H1 (cell line): ENCODE results near the gene NFIA. TPM values are rescaled to one million over a fixed set of nuclear protein-coding genes. Genes with fewer than 3 reads are reported as not detected.

Experiments used
- CTCF ChIA-PET: fragments of 300-600 bp; sonication (Branson Sonifier 250); formaldehyde crosslinking; loops from one replicate; lab custom pipeline; 2021; ENCODE audit not compliant: partially characterized antibody; lab: Charles Lee
- POLR2A ChIA-PET: fragments of 300-600 bp; sonication (Branson Sonifier 250); formaldehyde crosslinking; loops from one replicate; lab custom pipeline; 2021; ENCODE audit warnings: inconsistent platforms; ENCODE audit not compliant: partially characterized antibody; lab: Charles Lee
- DNase-seq, 2 experiments: peaks; one replicate each; pipeline versions ENCODE4 v3.0.0 to v3.0.0-alpha.2; 2010 to 2022; ENCODE audit warnings: low spot score in 2 of 2, low read depth in 1 of 2, mixed read lengths in 1 of 2
- FAIRE-seq: peaks from 2 replicates; lab custom pipeline; 2011; peaks lifted over from hg19 to GRCh38; lab: Jason Lieb, UNC
- H2AFZ ChIP-seq: 2 replicates; pipeline ENCODE4 v1.8.1; 2012; ENCODE audit warnings: low read length, inconsistent platforms
- H2AK5ac ChIP-seq: 2 replicates; pipeline ENCODE4 v1.6.1; 2013; ENCODE audit warnings: low read depth, low read length
- H2BK120ac ChIP-seq: replicated peaks from 2 replicates; pipeline ENCODE3; 2013; ENCODE audit warnings: low read depth, low read length, inconsistent platforms
- H2BK12ac ChIP-seq: 2 replicates; pipeline ENCODE4 v1.6.1; 2013; ENCODE audit warnings: low read depth, low read length
- H2BK15ac ChIP-seq: 2 replicates; pipeline ENCODE4 v1.6.1; 2013; ENCODE audit warnings: low read length
- H2BK20ac ChIP-seq: 2 replicates; pipeline ENCODE4 v1.6.1; 2013; ENCODE audit warnings: low read length
- H2BK5ac ChIP-seq: 2 replicates; pipeline ENCODE4 v1.6.1; 2013; ENCODE audit warnings: low read depth, low read length
- H3K14ac ChIP-seq: 2 replicates; pipeline ENCODE4 v1.6.1; 2013; ENCODE audit warnings: inconsistent platforms; ENCODE audit not compliant: insufficient read length
- H3K18ac ChIP-seq: 2 replicates; pipeline ENCODE4 v1.6.1; 2013; ENCODE audit warnings: low read length; ENCODE audit errors: extremely low read depth
- H3K23ac ChIP-seq: 2 replicates; pipeline ENCODE4 v1.6.1; 2013; ENCODE audit warnings: inconsistent platforms; ENCODE audit not compliant: insufficient read length
- H3K23me2 ChIP-seq: 2 replicates; pipeline ENCODE4 v1.6.1; 2013; ENCODE audit warnings: low read depth, low read length
- H3K27ac ChIP-seq: 2 replicates; pipeline ENCODE4 v1.6.1; 2011; ENCODE audit warnings: low read depth, low read length, inconsistent platforms
- H3K27me3 ChIP-seq, 4 experiments: replicated peaks in 1 of 4; 1 replicate in 1 of 4; 2 replicates in 3 of 4; pipeline versions ENCODE4 v1.6.1 to v1.8.1; 2011 to 2013; ENCODE audit warnings: low read length in 3 of 4, mild to moderate bottlenecking in 3 of 4, inconsistent platforms in 2 of 4, mixed read lengths in 2 of 4, moderate library complexity in 1 of 4; ENCODE audit not compliant: control insufficient read depth in 3 of 4, insufficient read depth in 3 of 4; ENCODE audit errors: extremely low read depth in 1 of 4
- H3K36me3 ChIP-seq, 4 experiments: 2 replicates each; pipeline versions ENCODE4 v1.6.1 to v1.8.1; 2011 to 2013; ENCODE audit warnings: mild to moderate bottlenecking in 4 of 4, low read length in 3 of 4, moderate library complexity in 2 of 4, control low read depth in 1 of 4, inconsistent platforms in 1 of 4; ENCODE audit not compliant: insufficient read depth in 4 of 4, control insufficient read depth in 2 of 4
- H3K4ac ChIP-seq: replicated peaks from 2 replicates; pipeline ENCODE3; 2013; ENCODE audit warnings: low read length, low read depth, mixed read lengths, inconsistent platforms; ENCODE audit not compliant: insufficient read length
- H3K4me1 ChIP-seq, 4 experiments: replicated peaks in 1 of 4; 1 replicate in 1 of 4; 2 replicates in 3 of 4; pipeline versions ENCODE4 v1.6.1 to v1.8.1; 2011 to 2013; ENCODE audit warnings: low read length in 3 of 4, inconsistent platforms in 2 of 4, mixed read lengths in 1 of 4; ENCODE audit not compliant: insufficient read depth in 4 of 4, control insufficient read depth in 3 of 4
- H3K4me2 ChIP-seq, 2 experiments: 2 replicates each; pipeline versions ENCODE4 v1.6.1 to v1.8.1; 2011 to 2013; ENCODE audit warnings: low read depth in 2 of 2, low read length in 2 of 2, control low read depth in 1 of 2, inconsistent platforms in 1 of 2, mild to moderate bottlenecking in 1 of 2; ENCODE audit not compliant: insufficient read depth in 1 of 2
- H3K4me3 ChIP-seq, 4 experiments: fragments of 200-600, 300-600 bp in 1 of 4; sonication (generic), shearing (Covaris generic), sonication (Bioruptor Twin) in 1 of 4; 2 replicates each; pipeline versions ENCODE4 v1.5.1 to v1.8.1; 2011 to 2016; ENCODE audit warnings: low read length in 4 of 4, low read depth in 3 of 4, control low read depth in 2 of 4, inconsistent platforms in 2 of 4, mild to moderate bottlenecking in 2 of 4, mixed read lengths in 1 of 4, moderate library complexity in 1 of 4; ENCODE audit not compliant: insufficient read depth in 2 of 4; ENCODE audit errors: extremely low read depth in 1 of 4
- H3K56ac ChIP-seq: replicated peaks from 2 replicates; pipeline ENCODE3; 2013; ENCODE audit warnings: low read depth, mild to moderate bottlenecking, mixed read lengths, low read length, inconsistent platforms; ENCODE audit not compliant: insufficient read length
- H3K79me1 ChIP-seq: 2 replicates; pipeline ENCODE4 v1.6.1; 2013; ENCODE audit warnings: low read depth, low read length, control low read depth
- H3K79me2 ChIP-seq, 2 experiments: 2 replicates each; pipeline versions ENCODE4 v1.6.1 to v1.8.1; 2012 to 2013; ENCODE audit warnings: low read length in 2 of 2, mild to moderate bottlenecking in 2 of 2, inconsistent platforms in 1 of 2; ENCODE audit not compliant: insufficient read depth in 2 of 2, control insufficient read depth in 1 of 2
- H3K9ac ChIP-seq, 4 experiments: replicated peaks in 1 of 4; 1 replicate in 1 of 4; 2 replicates in 3 of 4; pipeline versions ENCODE4 v1.6.1 to v1.8.1; 2011 to 2013; ENCODE audit warnings: low read depth in 3 of 4, low read length in 3 of 4, control low read depth in 2 of 4, mild to moderate bottlenecking in 2 of 4, moderate library complexity in 2 of 4, inconsistent platforms in 1 of 4; ENCODE audit errors: extremely low read depth in 1 of 4
- H3K9me3 ChIP-seq, 2 experiments: 2 replicates each; pipeline versions ENCODE4 v1.6.1 to v1.8.1; 2012 to 2013; ENCODE audit warnings: mild to moderate bottlenecking in 2 of 2, moderate library complexity in 2 of 2, control low read depth in 1 of 2, inconsistent platforms in 1 of 2, low read depth in 1 of 2, low read length in 1 of 2, mixed read lengths in 1 of 2; ENCODE audit not compliant: insufficient read depth in 2 of 2
- H4K20me1 ChIP-seq, 2 experiments: replicated peaks in 1 of 2; 2 replicates each; pipeline versions ENCODE3 to v1.8.1; 2011 to 2013; ENCODE audit warnings: inconsistent platforms in 2 of 2, low read length in 2 of 2, mild to moderate bottlenecking in 1 of 2; ENCODE audit not compliant: insufficient read depth in 2 of 2, control insufficient read depth in 1 of 2
- H4K5ac ChIP-seq: 2 replicates; pipeline ENCODE4 v1.6.1; 2013; ENCODE audit warnings: low read length, low read depth, mixed read lengths, inconsistent platforms; ENCODE audit not compliant: insufficient read length
- H4K8ac ChIP-seq: 2 replicates; pipeline ENCODE4 v1.8.0; 2013; ENCODE audit warnings: mild to moderate bottlenecking, moderate library complexity, low read length, inconsistent platforms; ENCODE audit not compliant: insufficient read depth; ENCODE audit errors: extremely low read depth
- H4K91ac ChIP-seq: replicated peaks from 2 replicates; pipeline ENCODE3; 2013; ENCODE audit warnings: low read length, mixed read lengths, inconsistent platforms; ENCODE audit not compliant: insufficient read length
- BRCA1 ChIP-seq: IDR thresholded peaks from 2 replicates; pipeline ENCODE4 v1.6.1; 2012; ENCODE audit warnings: low read depth, low read length, improper control_type of control experiment
- CBX8 ChIP-seq: fragments of 300-800, 300-1000 bp; sonication (generic); IDR thresholded peaks from 2 replicates; pipeline ENCODE4 v1.7.1; 2016; ENCODE audit warnings: low read depth, low read length, borderline replicate concordance
- EP300 ChIP-seq, 2 experiments: IDR thresholded peaks; 1 replicate in 1 of 2; 2 replicates in 1 of 2; pipeline ENCODE4 v1.6.1; 2011 to 2012; ENCODE audit warnings: low read depth in 2 of 2, low read length in 2 of 2, mild to moderate bottlenecking in 2 of 2, borderline replicate concordance in 1 of 2, inconsistent platforms in 1 of 2, moderate library complexity in 1 of 2
- GABPA ChIP-seq: IDR thresholded peaks from 2 replicates; pipeline ENCODE4 v1.6.1; 2011; ENCODE audit warnings: mild to moderate bottlenecking, low read length, moderate library complexity, borderline replicate concordance; ENCODE audit not compliant: insufficient read depth
- JUND ChIP-seq: IDR thresholded peaks from 2 replicates; pipeline ENCODE4 v1.6.1; 2011; ENCODE audit warnings: mild to moderate bottlenecking, improper control_type of control experiment, low read length
- KDM1A ChIP-seq: fragments of 200-600, 300-600 bp; sonication (generic); IDR thresholded peaks from 2 replicates; pipeline ENCODE4 v1.7.1; 2016; ENCODE audit warnings: mild to moderate bottlenecking, low read length, borderline replicate concordance
- POLR2AphosphoS5 ChIP-seq: IDR thresholded peaks from 2 replicates; pipeline ENCODE4 v1.6.1; 2011; ENCODE audit warnings: low read depth, low read length
- RAD21 ChIP-seq, 2 experiments: IDR thresholded peaks in 1 of 2; conservative IDR thresholded peaks in 1 of 2; 2 replicates each; pipeline ENCODE4 v1.6.1; 2011; ENCODE audit warnings: low read depth in 2 of 2, low read length in 2 of 2, improper control_type of control experiment in 1 of 2, inconsistent platforms in 1 of 2, mild to moderate bottlenecking in 1 of 2, moderate library complexity in 1 of 2
- SP2 ChIP-seq: IDR thresholded peaks from 2 replicates; pipeline ENCODE4 v1.6.1; 2012; ENCODE audit warnings: mild to moderate bottlenecking, low read length, inconsistent platforms
- TBP ChIP-seq: IDR thresholded peaks from 2 replicates; pipeline ENCODE4 v1.6.1; 2011; ENCODE audit warnings: low read depth, low read length, improper control_type of control experiment
- WGBS, 2 experiments: shearing (Covaris generic) in 1 of 2; methylation state at CpG; one replicate each; pipeline versions ENCODE4 v1.1.6 to v1.1.7; 2013 to 2015; ENCODE audit warnings: low lambda C conversion rate in 2 of 2, mixed read lengths in 2 of 2, inconsistent platforms in 1 of 2, low coverage in 1 of 2, missing lambda C conversion rate in 1 of 2; ENCODE audit not compliant: insufficient replicate concordance in 2 of 2, insufficient coverage in 1 of 2, insufficient read length in 1 of 2; ENCODE audit errors: extremely low coverage in 1 of 2, missing lambda C conversion rate in 1 of 2; 5-methylcytosine and 5-hydroxymethylcytosine counted together
- polyA plus RNA-seq, 7 experiments: library from polyadenylated mRNA; depleted of rRNA in 3 of 7; stranded (reverse) in 5 of 7; unstranded in 2 of 7; fragments of >200 nt in 5 of 7; fragments of 200-250 nt in 2 of 7; gene quantifications; 1 replicate in 5 of 7; 2 replicates in 1 of 7; 4 replicates in 1 of 7; pipeline versions ENCODE4 v1.2.1 to v1.2.3, GENCODE V29; 2011 to 2013; ENCODE audit warnings: missing spikeins in 2 of 7, mixed read lengths in 2 of 7
- total RNA-seq: library from RNA; stranded (reverse); fragmentation: NEBNext Ultra II Directional; extraction: Animal tissue kit (Norgen Biotek cat#: 25700); gene quantifications from 2 replicates; pipeline ENCODE4 v1.2.1, GENCODE V29; 2021
- TF ChIP-seq, protein P1 (sequence below): IDR thresholded peaks from 2 replicates; pipeline ENCODE4 v1.6.1; 2011; ENCODE audit warnings: low read depth, mild to moderate bottlenecking, low read length; ENCODE audit not compliant: insufficient read depth

The NFIA gene
- total and polyA plus RNA-seq, 2 of the 8 experiments (the other 6 are each of a cell fraction or from before 2014, with no cell fraction given): 1.8 to 2.3 TPM

DNA sequence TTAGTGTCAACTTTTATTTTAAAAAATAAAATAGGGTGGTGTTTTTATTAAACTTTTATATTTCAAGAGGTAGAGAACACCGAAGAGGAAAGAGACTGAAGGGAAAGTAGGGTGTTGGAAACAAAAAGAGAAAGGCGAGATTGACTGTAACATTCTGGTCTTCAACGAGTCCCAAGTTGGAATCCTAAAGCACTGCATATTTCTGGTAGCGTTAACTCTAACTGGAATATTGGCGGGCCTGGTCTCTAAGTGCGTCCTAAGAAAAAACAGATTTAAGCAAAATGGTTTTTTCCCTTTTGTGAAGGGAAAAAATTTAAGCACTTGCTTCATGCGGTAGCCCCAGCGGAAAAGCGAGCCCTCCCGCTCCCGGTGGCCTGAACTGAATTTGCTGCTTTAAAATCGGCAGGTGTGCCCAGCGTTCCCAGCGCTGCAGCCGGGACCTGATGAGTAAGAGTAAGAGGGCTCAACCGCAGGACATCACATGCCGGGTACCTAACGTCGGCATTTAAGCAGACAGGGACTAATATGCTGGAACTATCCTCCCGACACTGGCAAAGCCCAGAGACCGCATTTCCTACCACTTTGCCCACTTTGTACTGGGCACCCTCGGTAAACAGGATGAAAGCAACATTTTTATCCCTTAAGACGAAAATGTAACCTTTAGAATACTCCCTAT lies 30.5 kb upstream of the NFIA start:
- Histone ChIP-seq H3K79me1 (no peaks in the 10 kb centered on the region), H3K27me3 (peaks cover 48 to 60% (median 59%) of the 10 kb centered on the region in 4 experiments), H2BK5ac (no peak overlapping the region), H3K56ac (no peak overlapping the region), H3K79me2 (no peaks in the 10 kb centered on the region), H3K14ac (no peak overlapping the region), H2BK20ac (no peak overlapping the region), H3K23me2 (peaks cover 14% of the 10 kb centered on the region), H3K4me3 (peak overlapping the region in 1 of 4 experiments; percentile 85; a peak in 4 of 8 replicates), H3K9ac (no peak overlapping the region), H2AFZ (no peak overlapping the region), H3K27ac (no peak overlapping the region), H4K8ac (no peak overlapping the region), H2BK12ac (no peak overlapping the region), H3K4me1 (peaks cover 0 to 24% (median 12%) of the 10 kb centered on the region in 4 experiments; a peak in 6 of 7 replicates), H2BK120ac (no peak overlapping the region), H3K4ac (no peak overlapping the region), H3K4me2 (peak overlapping the region; percentile 81 to 86), H4K5ac (no peak overlapping the region), H3K23ac (no peak overlapping the region), H4K91ac (no peak overlapping the region), H4K20me1 (peaks cover 4 to 9% of the 10 kb centered on the region in 2 experiments), H2BK15ac (no peak overlapping the region), H2AK5ac (no peak overlapping the region), H3K9me3 (no peaks in the 10 kb centered on the region), H3K18ac (no peak overlapping the region; the same call in 1 of the 2 replicates), H3K36me3 (no peaks in the 10 kb centered on the region)
- POLR2A ChIA-PET: interaction anchor here (1.2 to 1.6 kb wide), 3 partner anchors 25 to 30 kb away, joined by 4 to 6 read pairs (median 4); no protein-coding TSS in a partner anchor
- WGBS, 2 experiments: 5% methylated on average over 23 of the region's 23 CpGs; no CpG with 5 or more reads in 1 of the 2 experiments
- FAIRE-seq: no peak
- peak in 1 of 2 experiments; percentile 58 for DNase-seq
- CTCF ChIA-PET: interaction anchor here (0.7 to 6.7 kb wide), 11 partner anchors 9 to 587 kb away, joined by 3 to 65 read pairs (median 4); partner anchors contain the start of gene NFIA
- TF ChIP-seq EP300 (IDR thresholded peaks at IDR 0.05; ENCODE audit: borderline replicate concordance in 1 of 2, low read depth in 2 of 2, low read length in 2 of 2) (no peak), RAD21 (IDR thresholded peaks at IDR 0.05 in 1 of 2, conservative IDR thresholded peaks at IDR 0.05 in 1 of 2; ENCODE audit: low read depth in 2 of 2, low read length in 2 of 2) (peak; percentile 13 to 19; a peak in 1 of 4 replicates), KDM1A (no peak), POLR2AphosphoS5 (no peak), BRCA1 (no peak), JUND (no peak), TBP (no peak), CBX8 (no peak), GABPA (no peak), SP2 (no peak)
- TF ChIP-seq, protein P1, sequence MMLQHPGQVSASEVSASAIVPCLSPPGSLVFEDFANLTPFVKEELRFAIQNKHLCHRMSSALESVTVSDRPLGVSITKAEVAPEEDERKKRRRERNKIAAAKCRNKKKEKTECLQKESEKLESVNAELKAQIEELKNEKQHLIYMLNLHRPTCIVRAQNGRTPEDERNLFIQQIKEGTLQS: no peak
